Esophagus (tissue), 2 donors: ENCODE data around the gene TSPAN8. TPM values are rescaled to one million over a fixed set of nuclear protein-coding genes. Genes with fewer than 3 reads are reported as not detected.
"Not testable (repeated sequence)": the region's sequence is repeated elsewhere in the genome, so short reads cannot be mapped to it uniquely, and the experiment has no call there.

Experiments used
- H3K27ac ChIP-seq, 2 donors: one replicate each; pipeline ENCODE4 v1.5.1; 2013; ENCODE audit warnings: low read depth in 2 of 2, mild to moderate bottlenecking in 2 of 2, inconsistent platforms in 1 of 2, low read length in 1 of 2, moderate library complexity in 1 of 2
- H3K27me3 ChIP-seq, 2 donors: one replicate each; pipeline ENCODE4 v1.6.1; 2013; ENCODE audit warnings: low read length in 2 of 2, control low read depth in 1 of 2, mild to moderate bottlenecking in 1 of 2; ENCODE audit not compliant: insufficient read depth in 2 of 2, control insufficient read depth in 1 of 2
- H3K36me3 ChIP-seq, 2 donors: one replicate each; pipeline ENCODE4 v1.6.1; 2013; ENCODE audit warnings: low read length in 1 of 2; ENCODE audit not compliant: control insufficient read depth in 2 of 2, insufficient read depth in 2 of 2
- H3K4me1 ChIP-seq, 2 donors: one replicate each; pipeline ENCODE4 v1.6.1; 2013; ENCODE audit warnings: low read length in 1 of 2; ENCODE audit not compliant: control insufficient read depth in 2 of 2, insufficient read depth in 2 of 2
- H3K4me3 ChIP-seq, 2 donors: one replicate each; pipeline ENCODE4 v1.5.1; 2013; ENCODE audit warnings: low read length in 2 of 2, mild to moderate bottlenecking in 2 of 2, low read depth in 1 of 2, moderate library complexity in 1 of 2
- H3K9me3 ChIP-seq, 2 donors: one replicate each; pipeline ENCODE4 v1.6.1; 2013; ENCODE audit warnings: mild to moderate bottlenecking in 2 of 2, low read depth in 1 of 2, low read length in 1 of 2, moderate library complexity in 1 of 2; ENCODE audit not compliant: control insufficient read depth in 2 of 2, insufficient read depth in 1 of 2
- WGBS, 2 donors: extraction: QIAGEN DNeasy Blood & Tissue Kit; methylation state at CpG; one replicate each; pipeline ENCODE4 v1.1.7; 2013; 5-methylcytosine and 5-hydroxymethylcytosine counted together
- polyA plus RNA-seq, 2 donors: library from polyadenylated mRNA; stranded (reverse); fragments of 200-250 nt; gene quantifications; one replicate each; pipeline ENCODE4 v1.2.3, GENCODE V29; 2013
- donor health status: healthy with polysubstance abuse.
- donor health status: Bipolar disorder and iron deficiency.

TSPAN8 gene
- polyA plus RNA-seq, 2 donors = 0.78 to 2.2 TPM

DNA sequence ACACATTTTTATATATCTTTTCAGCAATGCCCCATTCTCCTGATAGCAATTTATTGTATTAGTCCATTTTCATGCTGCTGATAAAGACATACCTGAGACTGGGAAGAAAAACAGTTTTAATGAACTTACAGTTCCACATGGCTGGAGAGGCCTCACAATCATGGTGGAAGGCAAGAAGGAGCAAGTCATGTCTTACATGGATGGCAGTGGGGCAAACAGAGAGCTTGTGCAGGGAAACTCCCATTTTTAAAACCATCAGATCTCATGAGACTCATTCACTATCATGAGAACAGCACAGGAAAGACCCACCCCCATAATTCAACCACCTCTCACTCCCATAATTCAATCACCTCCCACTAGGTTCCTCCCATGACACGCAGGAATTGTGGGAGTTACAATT lies 44.7 kb downstream of the TSPAN8 start:
- not testable (repeated sequence) for H3K36me3 ChIP-seq, H3K9me3 ChIP-seq, H3K27ac ChIP-seq, H3K4me3 ChIP-seq, H3K27me3 ChIP-seq, H3K4me1 ChIP-seq
- 60 to 64% methylated on average over 1 of the region's 1 CpG for WGBS, 2 donors

DNA sequence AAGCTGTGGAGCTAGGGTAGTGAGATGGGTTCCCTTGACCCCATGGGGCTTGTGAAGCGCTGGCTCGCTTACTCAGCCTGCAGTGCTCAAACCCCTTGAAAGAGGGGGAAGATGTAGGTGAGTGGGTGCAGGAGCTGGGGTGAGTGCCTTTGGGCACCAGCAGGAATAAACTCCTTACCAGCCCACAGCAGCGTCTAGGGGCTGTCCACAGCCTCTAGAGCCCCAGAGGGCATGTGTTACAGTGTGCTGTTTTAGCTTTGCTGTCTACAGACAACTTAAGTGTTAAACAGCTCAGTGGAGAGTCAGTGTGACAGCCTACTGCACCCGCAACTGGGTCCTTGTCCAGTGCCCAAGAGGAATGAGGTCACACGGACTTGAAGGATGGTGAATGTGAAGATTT lies 48.0 kb downstream of the TSPAN8 start:
- H3K27me3 ChIP-seq = no peaks in the 10 kb centered on the region

DNA sequence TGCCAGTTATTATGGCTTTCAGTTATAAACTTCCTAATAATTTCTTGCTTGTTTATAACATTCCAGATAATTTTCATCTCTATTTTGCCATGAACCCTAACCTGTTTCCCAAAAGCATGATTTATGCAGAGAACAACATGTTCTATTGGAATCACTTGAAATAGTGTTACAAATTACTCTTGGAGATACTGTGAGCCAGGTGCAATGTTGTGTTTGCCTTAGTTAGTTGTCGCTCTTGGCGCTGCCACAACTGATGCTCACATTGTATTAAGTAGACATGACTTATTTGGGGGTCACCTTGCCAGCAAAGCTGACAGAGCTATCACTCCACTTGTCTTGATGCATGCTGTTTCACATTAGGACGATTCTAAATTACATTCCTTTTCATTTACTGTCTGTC lies 49.4 kb downstream of the TSPAN8 start:
- WGBS, 2 donors = 60 to 84% methylated on average over 3 of the region's 3 CpGs
- H3K36me3 ChIP-seq = no peaks in the 10 kb centered on the region
- H3K4me1 ChIP-seq = no peaks in the 10 kb centered on the region
- H3K27ac ChIP-seq = no peak overlapping the region
- no peak overlapping the region for H3K4me3 ChIP-seq
- peaks cover 0 to 3% of the 10 kb centered on the region in 2 donors for H3K9me3 ChIP-seq
- H3K27me3 ChIP-seq = no peaks in the 10 kb centered on the region

More for the DNA sequence above, 48.0 kb downstream of the TSPAN8 start:
- no peak overlapping the region for H3K4me3 ChIP-seq
- peaks cover 0 to 3% of the 10 kb centered on the region in 2 donors for H3K9me3 ChIP-seq
- 92 to 93% methylated on average over 5 of the region's 5 CpGs for WGBS, 2 donors
- no peak overlapping the region for H3K27ac ChIP-seq
- H3K4me1 ChIP-seq = no peaks in the 10 kb centered on the region
- no peaks in the 10 kb centered on the region for H3K36me3 ChIP-seq

DNA sequence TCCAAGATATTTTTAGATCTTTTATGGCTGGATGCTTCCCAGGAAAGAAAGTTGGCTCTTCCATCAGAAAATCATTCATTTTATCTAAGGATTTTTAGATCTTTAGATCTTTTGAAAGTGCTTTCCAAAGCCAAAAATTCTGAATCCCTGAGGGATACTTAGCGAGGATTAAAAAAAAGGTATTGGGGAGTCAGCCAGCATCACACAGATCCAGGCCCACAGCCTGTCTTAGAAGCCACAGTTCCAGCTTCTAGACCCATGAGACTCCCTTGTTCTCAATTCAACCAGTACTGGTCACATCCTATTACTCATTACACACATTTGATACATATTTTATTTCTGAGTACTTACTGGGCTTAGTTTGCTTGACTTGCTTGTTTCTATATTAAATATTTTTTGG lies 49.9 kb downstream of the TSPAN8 start:
- 45 to 58% methylated on average over 1 of the region's 1 CpG for WGBS, 2 donors
- no peaks in the 10 kb centered on the region for H3K27me3 ChIP-seq
- no peaks in the 10 kb centered on the region for H3K36me3 ChIP-seq
- peaks cover 0 to 3% of the 10 kb centered on the region in 2 donors for H3K9me3 ChIP-seq
- no peak overlapping the region for H3K27ac ChIP-seq
- no peak overlapping the region for H3K4me3 ChIP-seq
- H3K4me1 ChIP-seq = no peaks in the 10 kb centered on the region

DNA sequence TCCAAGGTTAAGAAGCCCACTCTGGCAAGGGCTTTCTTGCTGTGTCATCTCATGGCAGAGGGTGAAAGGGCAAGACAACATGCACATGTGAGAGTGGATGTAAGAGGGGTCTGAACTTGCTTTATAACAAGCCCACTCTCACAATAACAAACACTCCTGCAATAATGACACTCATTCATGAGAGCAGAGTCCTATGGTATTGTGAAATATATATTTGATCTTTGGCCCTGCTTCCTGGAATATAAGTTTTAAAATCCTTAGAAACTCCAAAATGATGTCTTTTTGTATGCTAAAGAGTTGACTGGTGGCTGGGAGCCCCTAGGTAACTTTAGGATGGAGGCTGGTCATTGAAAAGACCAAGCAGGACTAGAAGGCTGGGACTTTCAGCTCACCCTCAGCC lies 51.8 kb downstream of the TSPAN8 start:
- Histone ChIP-seq H3K9me3 (peaks cover 0 to 3% of the 10 kb centered on the region in 2 donors), H3K27me3 (no peaks in the 10 kb centered on the region), H3K36me3 (no peaks in the 10 kb centered on the region), H3K4me1 (no peaks in the 10 kb centered on the region), H3K27ac (no peak overlapping the region), H3K4me3 (no peak overlapping the region)

DNA sequence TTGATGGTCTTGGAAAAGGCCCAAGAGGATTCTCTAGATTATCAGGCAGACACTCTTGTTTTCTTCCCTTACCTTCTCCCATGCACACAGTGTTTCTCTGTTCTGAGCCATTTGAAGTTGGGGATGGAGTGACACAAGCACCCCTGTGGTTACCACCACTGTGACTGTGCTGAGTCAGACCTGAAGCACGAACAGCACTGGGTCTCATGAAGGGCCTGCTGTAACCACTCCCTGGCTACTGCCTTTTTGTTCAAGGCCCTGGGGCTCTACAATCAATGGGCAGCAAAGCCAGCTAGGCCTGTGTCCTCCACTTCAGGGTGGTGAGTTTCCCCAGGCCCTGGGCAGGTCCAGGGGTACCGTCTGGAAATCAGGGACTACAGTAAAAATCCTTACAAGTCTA lies 65.5 kb downstream of the TSPAN8 start:
- peaks cover 0 to 4% of the 10 kb centered on the region in 2 donors for H3K9me3 ChIP-seq
- H3K36me3 ChIP-seq = no peaks in the 10 kb centered on the region
- WGBS, 2 donors = 46 to 67% methylated on average over 2 of the region's 2 CpGs
- no peaks in the 10 kb centered on the region for H3K27me3 ChIP-seq
- H3K4me1 ChIP-seq = peaks cover 0 to 2% of the 10 kb centered on the region in 2 donors
- H3K4me3 ChIP-seq = no peak overlapping the region
- no peak overlapping the region for H3K27ac ChIP-seq

DNA sequence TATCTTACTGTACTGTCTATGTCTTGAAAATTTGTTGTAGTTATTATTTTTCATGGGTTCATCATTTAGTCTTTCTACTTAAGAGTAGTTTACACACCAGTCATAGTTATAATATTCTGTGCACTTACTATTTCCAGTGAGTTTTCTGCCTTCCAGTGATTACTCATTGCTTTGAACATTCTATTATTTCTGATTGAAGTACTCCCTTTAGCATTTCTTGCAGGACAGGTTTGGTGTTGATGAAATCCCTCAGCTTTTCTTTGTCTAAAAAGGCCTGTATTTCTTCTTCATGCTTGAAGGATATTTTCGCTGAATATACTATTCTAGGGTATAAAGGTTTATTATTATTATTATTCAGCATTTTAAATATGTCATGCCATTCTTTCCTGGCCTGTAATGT lies 66.8 kb downstream of the TSPAN8 start:
- Histone ChIP-seq H3K4me1 (peaks cover 0 to 2% of the 10 kb centered on the region in 2 donors), H3K27me3 (no peaks in the 10 kb centered on the region), H3K27ac (no peak overlapping the region), H3K36me3 (no peaks in the 10 kb centered on the region), H3K9me3 (peaks cover 0 to 6% of the 10 kb centered on the region in 2 donors), H3K4me3 (no peak overlapping the region)
- 40 to 50% methylated on average over 1 of the region's 1 CpG for WGBS, 2 donors

DNA sequence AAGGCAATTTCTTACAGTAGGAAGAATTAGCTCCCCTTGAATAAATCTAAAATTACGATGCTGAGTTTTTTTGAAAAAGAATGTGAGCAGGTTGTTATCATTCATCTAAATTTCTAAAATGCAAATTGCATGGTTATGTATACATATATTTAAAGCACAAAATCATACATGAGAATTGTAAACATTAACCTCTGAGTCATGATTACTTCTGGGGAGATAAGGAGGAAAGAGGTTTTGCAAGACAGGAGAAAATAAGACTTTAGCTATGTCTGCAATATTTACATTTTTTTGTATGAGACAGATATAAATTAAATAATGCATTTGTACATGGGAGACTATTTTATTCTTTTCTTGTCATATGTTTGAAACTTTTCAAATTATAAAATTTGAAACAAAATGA lies 72.2 kb downstream of the TSPAN8 start:
- no peaks in the 10 kb centered on the region for H3K36me3 ChIP-seq
- H3K27ac ChIP-seq = no peak overlapping the region
- H3K9me3 ChIP-seq = peaks cover 0 to 2% of the 10 kb centered on the region in 2 donors
- 70 to 75% methylated on average over 1 of the region's 1 CpG for WGBS, 2 donors
- no peak overlapping the region for H3K4me3 ChIP-seq
- H3K27me3 ChIP-seq = no peaks in the 10 kb centered on the region
- H3K4me1 ChIP-seq = no peaks in the 10 kb centered on the region

DNA sequence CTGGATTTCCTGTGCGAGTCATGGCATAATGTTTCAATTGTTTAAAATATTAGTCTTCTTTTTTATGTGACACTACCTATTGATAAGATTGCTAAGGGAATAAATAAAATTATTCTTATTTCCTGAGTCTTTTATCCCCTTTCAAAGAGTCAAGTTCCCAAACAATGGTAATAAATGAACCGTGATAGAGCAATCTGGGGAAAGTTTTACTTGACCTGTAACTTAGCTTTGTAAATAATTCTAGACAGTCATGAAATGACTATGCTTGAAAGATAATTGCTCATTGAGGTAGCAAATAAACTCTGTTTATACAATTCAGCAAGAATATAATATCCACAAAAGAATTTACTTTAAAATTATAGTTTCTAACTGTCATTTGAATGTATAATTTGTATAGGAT lies 82.1 kb downstream of the TSPAN8 start:
- Histone ChIP-seq H3K9me3 (no peaks in the 10 kb centered on the region), H3K4me1 (no peaks in the 10 kb centered on the region), H3K27ac (no peak overlapping the region), H3K4me3 (no peak overlapping the region), H3K27me3 (no peaks in the 10 kb centered on the region), H3K36me3 (no peaks in the 10 kb centered on the region)
- 49 to 65% methylated on average over 2 of the region's 2 CpGs for WGBS, 2 donors
